Measurements from ENCODE around the gene SIN3B. TPM values are rescaled to one million over a fixed set of nuclear protein-coding genes. Genes with fewer than 3 reads are reported as not detected.

SIN3B gene
- total RNA-seq, 1 experiment from 2014 or later: 83.8 TPM

GRCh38 chr19:16911046-16911445, 81.8 kb downstream of the SIN3B start:
- Histone ChIP-seq H3K27ac (no peak overlapping the region), H4K20me1 (ENCODE audit: insufficient read depth) (no peaks in the 10 kb centered on the region), H3K4me2 (no peak overlapping the region), H2AFZ (no peak overlapping the region), H3K79me2 (ENCODE audit: low read depth) (no peaks in the 10 kb centered on the region), H3K9me3 (ENCODE audit: insufficient read depth, low read depth) (peaks cover 19% of the 10 kb centered on the region), H3K4me3 (no peak overlapping the region), H3F3A (ENCODE audit: insufficient read depth, low read depth) (no peaks in the 10 kb centered on the region), H3K4me1 (replicated peaks; ENCODE audit: insufficient read depth) (no peaks in the 10 kb centered on the region), H3K9me2 (ENCODE audit: insufficient read depth) (no peaks in the 10 kb centered on the region), H3K36me3 (ENCODE audit: low read depth) (no peaks in the 10 kb centered on the region), H3K27me3 (ENCODE audit: insufficient read depth, low read depth) (no peaks in the 10 kb centered on the region)
- no TSS peak for BruUV-seq (replicated peaks)
- no peak for TF ChIP-seq EZH2 (IDR thresholded peaks at IDR 0.05; ENCODE audit: low read depth)
- TF ChIP-seq CTCF (conservative IDR thresholded peaks at IDR 0.05): no peak
- DNase-seq: no peak
- ChIA-PET CTCF (no interaction called here), POLR2A (ENCODE audit: unreplicated experiment) (no interaction called here)
- intact Hi-C loops (cut with micrococcal nuclease; ENCODE audit: unreplicated experiment): no loop called here

GRCh38 chr19:16912780-16913179, 83.6 kb downstream of the SIN3B start:
- Histone ChIP-seq H3K27ac (no peak overlapping the region), H3K4me3 (no peak overlapping the region), H3F3A (ENCODE audit: insufficient read depth, low read depth) (no peaks in the 10 kb centered on the region), H3K9me2 (ENCODE audit: insufficient read depth) (no peaks in the 10 kb centered on the region), H3K79me2 (ENCODE audit: low read depth) (no peaks in the 10 kb centered on the region), H3K36me3 (ENCODE audit: low read depth) (no peaks in the 10 kb centered on the region), H3K4me1 (replicated peaks; ENCODE audit: insufficient read depth) (no peaks in the 10 kb centered on the region), H4K20me1 (ENCODE audit: insufficient read depth) (no peaks in the 10 kb centered on the region), H3K4me2 (no peak overlapping the region), H2AFZ (no peak overlapping the region), H3K9me3 (ENCODE audit: insufficient read depth, low read depth) (peaks cover 19% of the 10 kb centered on the region), H3K27me3 (ENCODE audit: insufficient read depth, low read depth) (no peaks in the 10 kb centered on the region)
- no peak for TF ChIP-seq EZH2 (IDR thresholded peaks at IDR 0.05; ENCODE audit: low read depth)
- no peak for TF ChIP-seq CTCF (conservative IDR thresholded peaks at IDR 0.05)
- no peak for DNase-seq
- no TSS peak for BruUV-seq (replicated peaks)
- intact Hi-C loops (cut with micrococcal nuclease; ENCODE audit: unreplicated experiment): no loop called here
- ChIA-PET CTCF (no interaction called here), POLR2A (ENCODE audit: unreplicated experiment) (no interaction called here)

- no peaks in the 10 kb centered on the region for H3K27me3 ChIP-seq (ENCODE audit: insufficient read depth, low read depth)
- peaks cover 19% of the 10 kb centered on the region for H3K9me3 ChIP-seq (ENCODE audit: insufficient read depth, low read depth)
- BruUV-seq (replicated peaks): no TSS peak
- no peaks in the 10 kb centered on the region for H3K4me1 ChIP-seq (replicated peaks; ENCODE audit: insufficient read depth)
- DNase-seq: no peak
- H3K4me3 ChIP-seq: no peak overlapping the region
- no peaks in the 10 kb centered on the region for H3K36me3 ChIP-seq (ENCODE audit: low read depth)
- POLR2A ChIA-PET (ENCODE audit: unreplicated experiment): no interaction called here
- H3F3A ChIP-seq (ENCODE audit: insufficient read depth, low read depth): 0 out of 2 replicates have a peak, but pooled peaks cover under 1% of the 10 kb centered on the region
- H3K27ac ChIP-seq: no peak overlapping the region
- no peaks in the 10 kb centered on the region for H4K20me1 ChIP-seq (ENCODE audit: insufficient read depth)
- TF ChIP-seq EZH2 (IDR thresholded peaks at IDR 0.05; ENCODE audit: low read depth) (no peak), CTCF (conservative IDR thresholded peaks at IDR 0.05) (no peak)
- no peak overlapping the region for H3K4me2 ChIP-seq
- H3K79me2 ChIP-seq (ENCODE audit: low read depth): no peaks in the 10 kb centered on the region
- H2AFZ ChIP-seq: no peak overlapping the region
- H3K9me2 ChIP-seq (ENCODE audit: insufficient read depth): no peaks in the 10 kb centered on the region
- intact Hi-C loops (cut with micrococcal nuclease; ENCODE audit: unreplicated experiment): no loop called here
- CTCF ChIA-PET: no interaction called here
These were observed 85.2 kb downstream of the SIN3B start for GRCh38 chr19:16914421-16914820.
